GM18868 (cell line): ENCODE results near the gene SPOUT1.
"Not testable (repeated sequence)": the region's sequence is repeated elsewhere in the genome, so short reads cannot be mapped to it uniquely, and the experiment has no call there.

Experiments used
- ATAC-seq: cut with Tn5 transposase; IDR thresholded peaks from one replicate; pipeline ENCODE4 v1.9.1; 2021; ENCODE audit warnings: mild to moderate bottlenecking, moderate library complexity; ENCODE audit not compliant: unreplicated experiment

Gene SPOUT1

DNA sequence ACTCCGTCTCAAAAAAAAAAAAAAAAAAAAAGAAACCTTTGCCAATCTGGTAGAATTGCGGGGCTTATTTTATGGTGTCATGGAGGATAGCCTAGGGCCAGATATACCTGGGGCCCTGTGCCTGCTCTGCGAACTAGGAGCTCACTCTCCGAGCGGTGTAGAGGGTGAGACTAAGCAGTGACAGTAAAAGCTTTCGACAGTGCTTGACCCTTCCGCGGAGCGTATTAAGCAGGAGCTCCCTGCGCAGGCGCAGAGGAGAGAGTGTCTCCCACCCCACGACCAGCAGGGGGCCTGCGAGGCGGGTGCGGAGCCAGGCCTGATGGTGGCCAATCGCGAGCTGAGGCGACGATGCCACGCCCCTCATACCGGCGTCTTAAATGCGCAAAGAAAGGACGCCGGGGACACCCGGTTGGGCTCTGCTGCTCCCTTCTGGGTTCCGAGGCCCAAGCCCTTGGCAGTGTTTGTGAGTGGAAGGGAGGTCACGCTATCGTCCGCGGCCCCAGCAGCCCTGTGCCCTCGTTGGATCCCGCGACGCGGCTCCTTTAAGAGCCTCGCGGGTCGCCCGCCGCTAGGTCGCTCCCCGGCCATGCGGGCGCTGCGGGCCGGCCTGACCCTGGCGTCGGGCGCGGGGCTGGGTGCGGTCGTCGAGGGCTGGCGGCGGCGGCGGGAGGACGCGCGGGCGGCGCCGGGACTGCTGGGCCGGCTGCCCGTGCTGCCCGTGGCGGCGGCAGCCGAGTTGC, 11.3 kb downstream of the SPOUT1 start, which contains the start of gene ENDOG:
ENDOG (plus strand) TSS at position 402 of the 740 bp plus-strand sequence; CDS start at position 587, 185 bp downstream.
- peak; percentile 92 for ATAC-seq

DNA sequence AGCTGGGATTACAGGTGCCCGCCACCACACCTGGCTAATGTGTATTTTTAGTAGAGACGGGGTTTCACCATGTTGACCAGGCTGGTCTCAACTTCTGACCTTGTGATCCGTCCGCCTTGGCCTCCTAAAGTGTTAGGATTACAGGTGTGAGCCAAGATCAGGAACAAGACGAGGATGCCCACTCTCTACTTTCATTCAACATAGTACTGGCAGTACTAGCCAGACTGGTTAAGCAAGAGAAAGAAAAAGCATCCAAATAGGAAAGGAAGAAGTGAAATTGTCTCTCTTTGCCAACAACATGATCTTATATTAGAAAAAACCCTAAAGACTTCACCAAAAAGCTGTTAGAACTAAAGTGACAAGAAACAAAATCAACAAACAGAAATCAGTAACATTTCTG, 18.7 kb downstream of the SPOUT1 start:
- ATAC-seq = no peak

GRCh38 chr9:128809831-128810230, 19.8 kb downstream of the SPOUT1 start:
- no peak for ATAC-seq

GRCh38 chr9:128809036-128809599, 20.5 kb downstream of the SPOUT1 start:
- no peak for ATAC-seq

DNA sequence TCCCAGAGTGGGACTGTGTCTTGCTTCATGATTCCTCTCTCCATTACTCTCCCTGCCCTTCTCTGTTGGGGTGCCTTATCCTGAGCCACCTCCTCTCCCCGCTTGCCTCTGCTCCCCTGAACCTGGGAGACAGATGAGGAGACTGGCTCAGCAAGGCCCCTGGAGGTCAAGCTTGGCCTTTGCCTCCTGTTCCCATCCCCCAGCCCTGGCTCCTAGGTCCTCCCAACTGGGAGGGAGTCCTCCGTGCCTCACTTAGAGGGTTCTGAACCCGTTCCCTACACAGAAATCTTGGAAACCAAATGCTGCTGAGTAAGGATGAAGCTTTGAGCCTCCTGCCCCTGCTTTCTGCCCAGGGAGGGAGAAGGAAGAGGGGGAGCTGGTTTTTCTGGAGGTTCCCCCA, 21.1 kb downstream of the SPOUT1 start:
- ATAC-seq = no peak

DNA sequence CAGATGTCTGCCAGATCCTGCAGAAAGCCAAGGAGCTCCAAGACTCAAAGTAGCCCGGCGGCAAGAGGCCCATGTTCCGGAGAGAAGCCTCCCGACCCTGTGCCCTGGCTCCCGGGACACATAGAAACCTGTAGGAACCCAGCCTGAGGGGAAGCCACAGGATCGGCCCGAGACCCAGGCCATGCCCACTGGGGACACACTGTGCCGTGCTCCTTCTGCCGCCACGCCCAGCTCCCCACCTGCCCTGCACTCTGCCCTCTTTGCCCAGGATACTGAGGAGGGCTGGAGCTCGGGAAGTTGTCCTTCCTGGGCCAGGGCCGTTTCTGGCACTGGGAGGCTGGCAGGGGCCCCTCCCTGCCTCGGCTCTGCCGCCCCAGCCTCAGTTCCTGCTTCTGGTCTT, 21.8 kb downstream of the SPOUT1 start:
- no peak for ATAC-seq

GRCh38 chr9:128805661-128806060, 23.9 kb downstream of the SPOUT1 start:
- no peak for ATAC-seq

DNA sequence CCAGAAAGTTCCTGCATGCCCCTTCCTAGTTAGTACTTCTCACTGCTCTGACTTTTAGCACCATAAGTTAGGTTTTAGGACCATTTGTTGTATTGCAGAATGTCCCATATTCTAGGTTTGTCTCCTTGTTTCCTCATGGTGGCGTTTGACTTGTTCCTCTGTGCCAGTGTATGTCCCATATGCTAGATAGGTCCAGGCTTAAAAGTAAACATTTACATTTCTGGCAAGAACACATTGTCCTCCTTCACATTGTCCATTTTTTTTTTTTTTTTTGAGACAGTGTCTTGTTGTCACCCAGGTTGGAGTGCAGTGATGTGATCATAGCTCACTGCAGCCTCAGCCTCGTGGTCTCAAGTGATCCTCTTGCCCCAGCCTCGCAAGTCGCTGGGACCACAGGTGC, 27.1 kb downstream of the SPOUT1 start:
- ATAC-seq = no peak

DNA sequence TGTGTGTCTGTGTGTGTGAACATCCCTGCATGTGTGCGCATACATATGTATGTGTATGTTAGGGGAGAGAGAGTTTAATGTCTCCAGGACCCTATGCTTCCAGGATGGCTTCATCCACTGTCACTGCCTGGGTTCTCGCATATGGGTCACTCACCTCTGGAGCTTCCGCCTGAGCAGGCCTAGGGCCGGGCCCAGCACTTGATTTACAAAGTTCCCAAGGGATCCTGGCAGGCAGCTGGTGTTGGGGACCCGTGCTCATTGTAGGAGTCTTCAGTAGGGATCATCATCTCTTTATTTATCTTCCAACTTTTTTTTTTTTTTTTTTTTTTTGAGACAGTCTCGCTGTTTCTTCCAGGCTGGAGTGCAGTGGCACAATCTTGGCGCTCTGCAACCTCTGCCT, 29.5 kb downstream of the SPOUT1 start:
- ATAC-seq = no peak

DNA sequence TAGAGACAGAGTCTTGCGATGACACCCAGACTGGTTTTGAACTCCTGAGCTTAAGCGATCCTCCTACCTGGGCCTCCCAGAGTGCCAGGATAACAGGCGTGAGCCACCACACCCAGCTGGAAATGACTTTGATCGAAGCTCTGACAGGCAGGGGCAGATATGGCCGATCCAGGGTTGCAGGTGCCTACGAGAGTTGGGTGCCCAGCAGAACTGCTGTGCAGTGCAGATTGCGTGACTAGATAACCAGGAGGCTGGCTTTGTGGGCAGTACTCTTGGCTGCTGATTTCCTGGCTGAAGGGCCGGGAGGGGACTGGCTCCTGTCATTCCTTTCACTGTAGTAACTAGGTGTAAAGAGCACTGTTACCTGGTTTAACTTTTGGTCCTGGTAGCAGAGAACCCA, 30.7 kb downstream of the SPOUT1 start:
- ATAC-seq = no peak

DNA sequence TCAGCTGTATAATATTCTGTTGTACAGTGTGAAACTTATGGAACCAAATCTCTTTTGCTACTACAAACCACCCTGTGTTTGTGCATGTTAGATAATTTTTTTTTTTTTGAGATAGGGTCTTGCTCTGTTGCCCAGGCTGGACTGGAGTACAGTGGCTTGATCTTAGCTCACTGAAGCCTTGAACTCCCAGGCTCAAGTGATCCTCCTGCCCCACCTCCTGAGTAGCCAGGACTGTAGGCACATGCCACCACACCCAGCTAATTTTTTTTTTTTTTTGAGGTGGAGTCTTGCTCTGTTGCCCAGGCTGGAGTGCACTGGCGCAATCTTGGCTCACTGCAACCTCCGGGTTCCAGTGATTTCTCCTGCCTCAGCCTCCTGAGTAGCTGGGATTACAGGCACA, 34.6 kb downstream of the SPOUT1 start:
- not testable (repeated sequence) for ATAC-seq

GRCh38 chr9:128792978-128793686, 36.5 kb downstream of the SPOUT1 start:
- no peak for ATAC-seq

GRCh38 chr9:128792134-128792533, 37.5 kb downstream of the SPOUT1 start:
- ATAC-seq = no peak

DNA sequence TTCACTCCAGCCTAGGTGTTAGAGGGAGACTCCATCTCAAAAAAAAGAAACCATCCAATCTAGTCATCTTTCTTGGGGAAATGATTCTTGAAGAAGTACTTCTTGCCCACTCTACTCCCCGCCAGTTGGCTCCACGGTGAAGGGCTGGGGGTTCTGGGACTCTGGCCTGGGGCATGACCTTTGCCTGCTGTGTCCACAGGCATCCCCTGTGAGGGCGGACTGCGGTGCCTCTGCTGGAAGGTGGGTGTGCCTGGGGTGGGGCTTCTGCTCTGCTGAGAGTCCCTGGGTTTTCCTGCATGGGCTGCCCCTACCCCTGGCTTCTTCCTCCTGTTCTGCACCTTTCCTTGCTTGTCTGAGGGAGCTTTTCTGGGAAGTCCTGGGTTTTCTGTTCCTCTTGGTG, 39.1 kb downstream of the SPOUT1 start:
- ATAC-seq = no peak

GRCh38 chr9:128788445-128788844, 41.1 kb downstream of the SPOUT1 start:
- no peak for ATAC-seq

DNA sequence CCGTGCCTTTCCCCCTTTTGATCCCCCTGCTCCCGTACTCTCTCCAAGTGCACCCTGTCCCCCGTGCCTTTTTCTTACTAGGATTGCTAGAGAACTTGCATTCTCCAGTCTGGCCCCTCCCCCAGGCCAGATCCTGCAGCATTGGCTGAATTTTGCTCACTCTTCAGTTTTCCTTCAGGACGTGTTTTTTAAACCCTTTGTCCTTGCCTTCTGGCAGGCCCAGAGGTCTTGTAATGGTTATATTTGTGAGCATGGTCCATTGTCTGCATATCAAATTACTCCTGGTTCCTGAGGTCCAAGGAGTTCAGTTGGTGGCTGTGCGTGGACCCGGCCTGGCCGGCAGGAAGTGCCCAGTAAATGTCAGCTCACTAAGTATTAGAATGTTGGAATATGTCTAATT, 41.9 kb downstream of the SPOUT1 start:
- ATAC-seq = no peak

GRCh38 chr9:128786681-128787601, 42.7 kb downstream of the SPOUT1 start, which contains the start of gene TBC1D13:
TBC1D13 (plus strand) TSS chr9:128787253; CDS start chr9:128787354, 101 bp downstream.
- ATAC-seq = peak; percentile 81

DNA sequence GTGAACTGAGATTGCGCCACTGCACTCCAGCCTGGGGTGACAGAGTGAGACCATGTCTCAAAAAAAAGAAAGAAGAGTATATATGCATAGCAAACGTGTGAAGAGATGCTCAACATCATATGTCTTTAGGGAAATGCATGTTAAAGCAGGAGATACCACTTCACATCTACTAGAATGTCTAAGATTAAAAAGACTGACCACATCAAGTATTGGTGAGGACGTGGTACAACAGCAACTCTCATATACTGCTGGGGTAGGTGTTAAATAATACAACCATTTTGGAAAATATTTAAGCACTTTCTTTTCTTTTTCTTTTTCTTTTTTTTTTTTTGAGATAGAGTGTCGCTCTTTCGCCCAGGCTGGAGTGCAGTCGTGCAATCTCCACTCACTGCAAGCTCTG, 44.2 kb downstream of the SPOUT1 start:
- no peak for ATAC-seq

DNA sequence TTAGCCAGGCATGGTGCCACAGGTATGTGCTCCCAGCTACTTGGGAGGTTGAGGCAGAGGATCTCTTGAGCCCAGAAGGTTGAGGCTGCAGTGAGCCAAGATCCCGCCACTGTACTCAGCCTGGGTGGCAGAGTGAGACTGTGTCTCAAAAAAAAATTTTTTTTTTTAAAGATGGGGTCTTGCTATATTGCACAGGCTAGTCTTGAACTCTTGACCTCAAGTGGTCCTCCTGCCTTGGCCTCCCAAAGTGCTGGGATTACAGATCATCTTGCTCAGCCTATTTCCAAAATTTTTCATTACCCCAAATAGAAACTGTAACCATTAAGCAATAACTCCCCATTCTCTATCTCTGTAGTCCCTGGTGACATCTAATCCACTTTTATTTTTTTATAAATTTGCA, 46.9 kb downstream of the SPOUT1 start:
- no peak for ATAC-seq

GRCh38 chr9:128781187-128782070, 48.2 kb downstream of the SPOUT1 start:
- ATAC-seq = no peak
